Ovary (tissue), 9 donors: ENCODE data around the gene KCNJ13. TPM values are rescaled to one million over a fixed set of nuclear protein-coding genes. Genes with fewer than 3 reads are reported as not detected.

ENCODE experiments used
- DNase-seq, 5 donors: peaks; one replicate each; pipeline ENCODE4 v3.0.0-alpha.2; 2019 to 2020
- H3K27ac ChIP-seq, 2 donors: fragments of 200-600 bp; one replicate each; pipeline versions ENCODE4 v1.5.1 to v1.8.0; 2019 to 2022
- H3K27me3 ChIP-seq: fragments of 200-600 bp; one replicate; pipeline ENCODE4 v1.8.0; 2022
- H3K36me3 ChIP-seq: fragments of 200-600 bp; sonication (generic); one replicate; pipeline ENCODE4 v1.5.1; 2019
- H3K4me1 ChIP-seq: one replicate; pipeline ENCODE4 v1.8.1; 2013; ENCODE audit warnings: mild to moderate bottlenecking, moderate library complexity; ENCODE audit not compliant: insufficient read depth
- H3K4me3 ChIP-seq: fragments of 200-600 bp; sonication (generic); one replicate; pipeline ENCODE4 v1.5.1; 2017
- H3K9me3 ChIP-seq, 2 donors: fragments of 200-600 bp in 1 of 2; sonication (generic) in 1 of 2; one replicate each; pipeline versions ENCODE4 v1.5.1 to v1.8.1; 2013 to 2019; ENCODE audit warnings: mild to moderate bottlenecking in 1 of 2, moderate library complexity in 1 of 2
- CTCF ChIP-seq, 3 donors: fragments of 450-650 bp in 2 of 3; fragments of 200-600 bp in 1 of 3; IDR thresholded peaks; one replicate each; pipeline versions ENCODE4 v1.5.1 to v1.8.0; 2016 to 2022; ENCODE audit warnings: antibody characterized with exemption in 3 of 3, mild to moderate bottlenecking in 1 of 3
- EP300 ChIP-seq: sonication (generic); formaldehyde crosslinking; IDR thresholded peaks from one replicate; pipeline ENCODE4 v1.6.1; 2017; ENCODE audit warnings: antibody characterized with exemption
- POLR2A ChIP-seq: fragments of 450-650 bp; IDR thresholded peaks from one replicate; pipeline ENCODE4 v1.6.1; 2017; ENCODE audit warnings: antibody characterized with exemption, mild to moderate bottlenecking, moderate library complexity
- WGBS, 3 donors: extraction: QIAGEN DNeasy Blood & Tissue Kit in 1 of 3; methylation state at CpG; one replicate each; pipeline versions ENCODE4 v1.1.5 to v1.1.7; 2013 to 2017; 5-methylcytosine and 5-hydroxymethylcytosine counted together
- intact Hi-C, 4 donors: fragments of 100-400 bp; cut with DNase I; formaldehyde crosslinking; loops; one replicate each; pipeline versions ENCODE4 v1.11.0 to v1.15.1; 2022 to 2023
- polyA plus RNA-seq, 2 donors: library from polyadenylated mRNA; stranded (reverse); fragments of 200-250 nt in 1 of 2; fragments of 350-450 nt in 1 of 2; fragmentation: Illumina TruSeq in 1 of 2; extraction: RNeasy Lipid Tissue Mini Kit (QIAGEN cat#74804) in 1 of 2; gene quantifications; one replicate each; pipeline ENCODE4 v1.2.3, GENCODE V29; 2013 to 2014
- total RNA-seq, 7 donors: library from RNA; depleted of rRNA in 2 of 7; stranded (reverse); fragments of >200 nt in 2 of 7; fragmentation: NEBNext Ultra II Directional in 3 of 7; extraction: Animal tissue kit (Norgen Biotek cat#: 25700) in 3 of 7; gene quantifications; one replicate each; pipeline versions ENCODE4 v1.1.0 to v1.2.4, GENCODE V29; 2016 to 2023
- donor health status: DM: no; HTN: no; CAD: no; lungs with moderate emphysema.
- donor health status: DM: no; HTN: no; CAD: no.
- donor health status: Bipolar disorder and iron deficiency.
- donor health status: DM: yes; HTN: yes; CAD: no.
- donor health status: DM: no; HTN: no; CAD: no.
- donor health status: DM: yes; HTN: yes; CAD: no.

Gene KCNJ13
- total and polyA plus RNA-seq, 9 donors = 0.24 TPM; not detected in 8

- Histone ChIP-seq H3K4me1 (peaks cover 4% of the 10 kb centered on the region), H3K4me3 (no peak overlapping the region), H3K9me3 (no peaks in the 10 kb centered on the region), H3K27me3 (no peaks in the 10 kb centered on the region), H3K36me3 (no peaks in the 10 kb centered on the region), H3K27ac (no peak overlapping the region)
- no peak for DNase-seq
- TF ChIP-seq POLR2A = no peak
- TF ChIP-seq CTCF (IDR thresholded peaks at IDR 0.05) = no peak
- TF ChIP-seq EP300 = no peak
- intact Hi-C loops = no loop called here
- WGBS, 3 donors = 59 to 77% (median 73%) methylated on average over 3 of the region's 3 CpGs
These were observed 3.1 kb upstream of the KCNJ13 start for GRCh38 chr2:232779465-232779864.

DNA sequence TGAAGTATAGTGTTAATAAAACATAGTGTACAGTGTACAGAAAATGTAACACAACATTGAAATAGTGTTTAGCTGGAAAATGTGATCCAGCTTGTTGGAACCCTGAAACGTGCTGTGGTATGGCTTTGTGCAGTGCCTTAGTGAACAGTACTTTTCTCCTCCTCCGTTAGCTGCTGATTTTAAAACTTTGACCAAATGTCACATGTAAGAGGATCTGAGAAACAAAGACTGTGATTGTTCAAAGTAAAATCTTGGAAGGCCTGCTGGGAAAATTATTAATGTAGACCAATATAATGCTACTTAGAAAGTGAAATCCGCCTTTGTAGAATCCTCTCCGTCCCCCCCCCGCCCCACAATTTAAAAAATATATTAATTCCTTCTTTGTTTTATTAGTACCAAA, 911 bp upstream of the KCNJ13 start:
- WGBS, 3 donors = 89 to 92% (median 91%) methylated on average over 5 of the region's 5 CpGs
- no peak for DNase-seq
- Histone ChIP-seq H3K27ac (no peak overlapping the region), H3K4me3 (no peak overlapping the region), H3K36me3 (no peaks in the 10 kb centered on the region), H3K9me3 (no peaks in the 10 kb centered on the region), H3K4me1 (peaks cover 4% of the 10 kb centered on the region), H3K27me3 (no peaks in the 10 kb centered on the region)
- intact Hi-C loops = no loop called here
- no peak for TF ChIP-seq POLR2A
- TF ChIP-seq EP300 = no peak
- no peak for TF ChIP-seq CTCF (IDR thresholded peaks at IDR 0.05)

DNA sequence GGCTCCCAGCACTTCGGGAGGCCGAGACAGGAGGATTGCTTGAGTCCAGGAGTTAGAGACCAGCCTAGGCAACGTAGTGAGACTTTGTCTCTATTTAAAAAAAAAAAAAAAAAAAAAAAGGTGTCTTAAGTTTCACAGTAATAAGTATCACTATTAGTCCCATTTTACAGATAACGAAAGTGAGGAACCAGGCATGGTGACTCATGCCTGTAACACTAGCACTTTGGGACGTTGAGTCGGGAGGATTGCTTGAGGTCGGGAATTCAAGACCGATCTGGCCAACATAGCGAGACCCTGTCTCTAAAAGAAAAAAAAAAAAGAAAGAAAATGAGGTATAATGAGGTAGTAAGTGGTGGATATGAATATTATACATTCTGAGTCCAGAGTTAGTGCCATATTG, 2.5 kb downstream of the KCNJ13 start:
- TF ChIP-seq CTCF (IDR thresholded peaks at IDR 0.05) (no peak), EP300 (no peak), POLR2A (no peak)
- no peak overlapping the region for H3K27ac ChIP-seq
- H3K36me3 ChIP-seq = no peaks in the 10 kb centered on the region
- no peak overlapping the region for H3K4me3 ChIP-seq
- WGBS, 3 donors = 94 to 98% (median 96%) methylated on average over 9 of the region's 9 CpGs
- no peak for DNase-seq
- intact Hi-C loops = no loop called here
- no peaks in the 10 kb centered on the region for H3K27me3 ChIP-seq
- no peaks in the 10 kb centered on the region for H3K4me1 ChIP-seq
- H3K9me3 ChIP-seq = no peaks in the 10 kb centered on the region

- WGBS, 3 donors = 93 to 97% (median 96%) methylated on average over 2 of the region's 2 CpGs
- H3K27ac ChIP-seq = no peak overlapping the region
- intact Hi-C loops = no loop called here
- no peak for TF ChIP-seq EP300
- no peak for TF ChIP-seq POLR2A
- TF ChIP-seq CTCF (IDR thresholded peaks at IDR 0.05) = no peak
- no peak overlapping the region for H3K4me3 ChIP-seq
- H3K9me3 ChIP-seq = no peaks in the 10 kb centered on the region
- no peaks in the 10 kb centered on the region for H3K4me1 ChIP-seq
- no peaks in the 10 kb centered on the region for H3K27me3 ChIP-seq
- DNase-seq = no peak
- no peaks in the 10 kb centered on the region for H3K36me3 ChIP-seq
These were observed 3.8 kb downstream of the KCNJ13 start for GRCh38 chr2:232772531-232772930.

DNA sequence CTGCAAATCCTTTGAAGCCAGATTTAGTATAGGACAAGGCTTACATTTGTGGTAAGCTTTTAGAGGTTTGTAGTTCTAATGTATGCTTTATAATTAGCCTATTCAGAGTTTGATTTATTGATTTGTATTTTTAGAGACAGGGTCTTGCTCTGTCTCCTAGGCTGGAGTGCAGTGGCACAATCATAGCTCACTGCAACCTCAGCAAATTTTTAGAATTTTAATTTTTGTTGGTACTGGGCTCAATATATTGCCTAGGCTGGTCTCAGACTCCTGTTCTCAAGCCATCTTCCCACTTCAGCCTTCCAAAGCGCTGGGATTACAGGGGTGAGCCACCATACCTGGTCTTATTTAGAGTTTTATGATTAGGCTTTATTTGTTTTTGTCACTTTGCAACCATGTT, 4.5 kb downstream of the KCNJ13 start:
- DNase-seq = no peak
- H3K4me1 ChIP-seq = no peaks in the 10 kb centered on the region
- intact Hi-C loops = no loop called here
- WGBS, 3 donors = 94 to 100% (median 98%) methylated on average over 1 of the region's 1 CpG
- no peak overlapping the region for H3K27ac ChIP-seq
- no peak for TF ChIP-seq EP300
- no peak for TF ChIP-seq CTCF (IDR thresholded peaks at IDR 0.05)
- no peak for TF ChIP-seq POLR2A
- no peaks in the 10 kb centered on the region for H3K36me3 ChIP-seq
- H3K4me3 ChIP-seq = no peak overlapping the region
- H3K27me3 ChIP-seq = no peaks in the 10 kb centered on the region
- no peaks in the 10 kb centered on the region for H3K9me3 ChIP-seq
